Bronchial epithelial cell (primary cell): ENCODE results near the gene DYSF. TPM values are rescaled to one million over a fixed set of nuclear protein-coding genes. Genes with fewer than 3 reads are reported as not detected.

Experiments used
- DNase-seq: peaks from one replicate; pipeline ENCODE4 v3.0.0-alpha.2; 2010; ENCODE audit warnings: low read depth
- FAIRE-seq: peaks from 2 replicates; lab custom pipeline; 2011; peaks lifted over from hg19 to GRCh38; lab: Jason Lieb, UNC
- H3K27me3 ChIP-seq: 2 replicates; pipeline ENCODE4 v1.5.1; 2011; ENCODE audit warnings: low read length; ENCODE audit not compliant: control insufficient read depth, insufficient read depth
- H3K36me3 ChIP-seq: 2 replicates; pipeline ENCODE4 v1.5.1; 2011; ENCODE audit warnings: low read length; ENCODE audit not compliant: control insufficient read depth, insufficient read depth
- H3K4me3 ChIP-seq: 2 replicates; pipeline ENCODE4 v1.5.1; 2011; ENCODE audit warnings: mild to moderate bottlenecking, low read depth, low read length, control low read depth
- total RNA-seq: library from RNA; depleted of rRNA; stranded (reverse); fragments of >200 nt; gene quantifications from 2 replicates; pipeline ENCODE4 v1.2.1, GENCODE V29; 2014
- TF ChIP-seq, protein P1 (sequence below): IDR thresholded peaks from 2 replicates; pipeline ENCODE4 v1.5.1; 2011; ENCODE audit warnings: mild to moderate bottlenecking, moderate library complexity, low read length, control low read depth, inconsistent platforms; ENCODE audit not compliant: insufficient read depth, severe bottlenecking

Gene DYSF
- total RNA-seq, 1 donor from 2014 or later, result under 0.01 TPM

- H3K27me3 ChIP-seq, result peaks cover 6% of the 10 kb centered on the region
- TF ChIP-seq, protein P1, sequence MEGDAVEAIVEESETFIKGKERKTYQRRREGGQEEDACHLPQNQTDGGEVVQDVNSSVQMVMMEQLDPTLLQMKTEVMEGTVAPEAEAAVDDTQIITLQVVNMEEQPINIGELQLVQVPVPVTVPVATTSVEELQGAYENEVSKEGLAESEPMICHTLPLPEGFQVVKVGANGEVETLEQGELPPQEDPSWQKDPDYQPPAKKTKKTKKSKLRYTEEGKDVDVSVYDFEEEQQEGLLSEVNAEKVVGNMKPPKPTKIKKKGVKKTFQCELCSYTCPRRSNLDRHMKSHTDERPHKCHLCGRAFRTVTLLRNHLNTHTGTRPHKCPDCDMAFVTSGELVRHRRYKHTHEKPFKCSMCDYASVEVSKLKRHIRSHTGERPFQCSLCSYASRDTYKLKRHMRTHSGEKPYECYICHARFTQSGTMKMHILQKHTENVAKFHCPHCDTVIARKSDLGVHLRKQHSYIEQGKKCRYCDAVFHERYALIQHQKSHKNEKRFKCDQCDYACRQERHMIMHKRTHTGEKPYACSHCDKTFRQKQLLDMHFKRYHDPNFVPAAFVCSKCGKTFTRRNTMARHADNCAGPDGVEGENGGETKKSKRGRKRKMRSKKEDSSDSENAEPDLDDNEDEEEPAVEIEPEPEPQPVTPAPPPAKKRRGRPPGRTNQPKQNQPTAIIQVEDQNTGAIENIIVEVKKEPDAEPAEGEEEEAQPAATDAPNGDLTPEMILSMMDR, result no peak
- DNase-seq, result no peak
Measured at GRCh38 chr2:71605781-71606241, 152.4 kb downstream of the DYSF start.

DNA sequence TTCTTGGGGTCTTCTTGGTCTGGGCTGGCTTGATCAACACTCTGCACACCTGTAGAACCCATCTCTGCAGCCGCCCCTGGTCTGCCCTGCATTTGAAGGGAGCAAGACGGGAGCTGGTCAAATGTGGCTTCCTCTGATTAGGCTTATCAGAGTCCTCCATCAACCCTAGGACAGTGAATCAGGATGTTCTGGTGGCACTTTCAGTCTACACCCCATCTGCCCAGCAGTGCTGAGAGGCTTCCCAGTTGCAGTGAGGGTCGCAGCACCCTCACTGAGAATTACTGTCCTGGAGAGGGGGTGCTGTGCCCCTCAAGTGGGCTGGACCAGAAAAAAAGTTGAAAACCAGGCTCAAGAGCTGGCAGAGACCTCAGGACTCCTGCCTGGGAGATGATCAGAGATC, 152.9 kb downstream of the DYSF start:
- H3K4me3 ChIP-seq, result no peak overlapping the region
- FAIRE-seq (no peak), DNase-seq (no peak)
- TF ChIP-seq, protein P1, result no peak
- peaks cover 6% of the 10 kb centered on the region for H3K27me3 ChIP-seq
- no peaks in the 10 kb centered on the region for H3K36me3 ChIP-seq

More at GRCh38 chr2:71605781-71606241, 152.4 kb downstream of the DYSF start:
- no peak overlapping the region for H3K4me3 ChIP-seq
- no peak for FAIRE-seq
- no peaks in the 10 kb centered on the region for H3K36me3 ChIP-seq

DNA sequence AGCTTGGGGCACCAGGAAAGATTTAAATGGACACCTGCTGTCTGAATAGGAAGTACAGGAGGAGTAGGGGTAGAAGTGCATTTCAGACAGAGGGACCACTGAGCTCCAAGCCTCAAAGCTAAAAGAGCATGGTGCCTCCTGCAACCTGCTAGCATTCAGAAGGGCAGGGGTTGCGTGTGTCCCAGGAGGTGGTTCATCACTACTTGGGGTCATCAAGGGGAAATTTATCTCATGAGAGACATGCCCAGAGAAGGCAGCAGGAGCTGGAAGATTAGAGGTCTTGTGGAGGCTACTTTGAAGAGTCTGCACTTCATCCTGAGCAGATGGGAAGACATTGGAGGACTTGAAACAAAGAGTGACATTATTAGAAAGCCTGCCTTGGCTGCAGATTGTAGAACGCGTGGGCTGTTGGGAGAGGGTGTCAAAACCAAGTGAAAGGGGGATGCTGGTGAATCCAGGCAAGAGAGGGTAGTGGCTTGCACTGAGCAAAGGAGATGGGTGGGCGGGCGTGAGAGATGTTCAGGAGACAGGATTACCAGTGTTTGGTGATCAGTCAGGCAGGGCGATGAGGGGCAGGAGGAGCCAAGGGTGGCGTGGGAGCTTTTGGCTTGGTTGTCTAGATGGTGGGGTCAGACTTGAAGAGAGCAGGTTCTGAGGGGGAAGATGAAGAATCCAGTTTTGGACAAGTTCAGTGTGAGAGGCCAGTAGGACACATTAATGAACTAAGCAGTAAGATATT, 154.0 kb downstream of the DYSF start:
- TF ChIP-seq, protein P1, result no peak
- FAIRE-seq, result no peak
- H3K36me3 ChIP-seq, result no peaks in the 10 kb centered on the region
- peaks cover 6% of the 10 kb centered on the region for H3K27me3 ChIP-seq
- no peak for DNase-seq
- H3K4me3 ChIP-seq, result no peak overlapping the region

- DNase-seq, result no peak
- TF ChIP-seq, protein P1, result no peak
- no peaks in the 10 kb centered on the region for H3K36me3 ChIP-seq
- peaks cover 6% of the 10 kb centered on the region for H3K27me3 ChIP-seq
- H3K4me3 ChIP-seq, result no peak overlapping the region
- FAIRE-seq, result no peak
Measured at GRCh38 chr2:71608034-71608433, 154.7 kb downstream of the DYSF start.

- Histone ChIP-seq H3K27me3 (peaks cover 6% of the 10 kb centered on the region), H3K4me3 (no peak overlapping the region), H3K36me3 (no peaks in the 10 kb centered on the region)
- FAIRE-seq (no peak), DNase-seq (no peak)
- TF ChIP-seq, protein P1, result no peak
Measured at GRCh38 chr2:71608441-71608840, 155.1 kb downstream of the DYSF start.
